K562 (cell line): ENCODE measurements around the gene ACSF3. TPM values are rescaled to one million over a fixed set of nuclear protein-coding genes. Genes with fewer than 3 reads are reported as not detected.
A peak's percentile ranks its signal among the peaks of the same experiment; 100 is the strongest.

Experiments used
- CEBPB ChIP-seq: fragments of 450-650 bp; IDR thresholded peaks from 2 replicates; pipeline ENCODE4 v1.6.1; 2016; ENCODE audit warnings: missing genetic modification characterization, missing compliant biosample characterization
- MTA3 ChIP-seq: fragments of 450-650 bp; formaldehyde crosslinking; IDR thresholded peaks from 2 replicates; pipeline ENCODE4 v1.6.1; 2017; ENCODE audit warnings: mild to moderate bottlenecking, borderline replicate concordance
- PRDM10 ChIP-seq: fragments of 450-650 bp; IDR thresholded peaks from 2 replicates; pipeline ENCODE4 v1.6.1; 2018; ENCODE audit not compliant: partially characterized antibody
- TEAD2 ChIP-seq: fragments of 450-650 bp; IDR thresholded peaks from 2 replicates; pipeline ENCODE4 v1.6.1; 2016; ENCODE audit warnings: missing genetic modification characterization, control low read depth, missing compliant biosample characterization
- polyA plus RNA-seq, 8 experiments: library from polyadenylated mRNA; depleted of rRNA in 4 of 8; stranded (reverse) in 5 of 8; unstranded in 3 of 8; fragments of >200 nt; fragmentation: Nextera tagmentation in 2 of 8; fragmentation: Illumina TruSeq in 1 of 8; extraction: Ambion mirVana in 2 of 8; extraction: Trizol in 1 of 8; gene quantifications; 2 replicates each; pipeline versions ENCODE4 v1.2.1 to v1.2.3, GENCODE V29; 2011 to 2014; ENCODE audit warnings: inconsistent platforms in 1 of 8, missing spikeins in 1 of 8
- total RNA-seq, 7 experiments: library from RNA; depleted of rRNA in 6 of 7; stranded (reverse); fragments of >200 nt in 6 of 7; fragmentation: Illumina TruSeq in 2 of 7; extraction: Trizol in 2 of 7; gene quantifications; 2 replicates each; pipeline versions ENCODE4 v1.2.1 to v1.2.3, GENCODE V29; 2011 to 2021; ENCODE audit warnings: low replicate concordance in 1 of 7
- TF ChIP-seq, protein P1 (sequence below): sonication (generic); formaldehyde crosslinking; IDR thresholded peaks from 2 replicates; pipeline ENCODE4 v1.8.0; 2022; ENCODE audit warnings: mild to moderate bottlenecking, missing genetic modification reagents
- TF ChIP-seq, protein P2 (sequence below): fragments of 250-450 bp; sonication (Bioruptor Pico); IDR thresholded peaks from 2 replicates; pipeline ENCODE4 v1.8.0; 2022; ENCODE audit warnings: moderate library complexity, mild to moderate bottlenecking, inconsistent platforms

Gene ACSF3
- total and polyA plus RNA-seq, 9 of the 15 experiments (the other 6 are each of a cell fraction or from before 2014, with no cell fraction given) = 0.77 to 32.8 (median 14.7) TPM

- TF ChIP-seq, protein P1, sequence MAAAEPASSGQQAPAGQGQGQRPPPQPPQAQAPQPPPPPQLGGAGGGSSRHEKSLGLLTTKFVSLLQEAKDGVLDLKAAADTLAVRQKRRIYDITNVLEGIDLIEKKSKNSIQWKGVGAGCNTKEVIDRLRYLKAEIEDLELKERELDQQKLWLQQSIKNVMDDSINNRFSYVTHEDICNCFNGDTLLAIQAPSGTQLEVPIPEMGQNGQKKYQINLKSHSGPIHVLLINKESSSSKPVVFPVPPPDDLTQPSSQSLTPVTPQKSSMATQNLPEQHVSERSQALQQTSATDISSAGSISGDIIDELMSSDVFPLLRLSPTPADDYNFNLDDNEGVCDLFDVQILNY (CRISPR knock-in tag) = 0 out of 2 replicates have a peak, but pooled peaks have one; percentile 80
- TF ChIP-seq CEBPB (tag) (no peak), TEAD2 (tag) (no peak), MTA3 (no peak), PRDM10 (no peak)
- TF ChIP-seq, protein P2, sequence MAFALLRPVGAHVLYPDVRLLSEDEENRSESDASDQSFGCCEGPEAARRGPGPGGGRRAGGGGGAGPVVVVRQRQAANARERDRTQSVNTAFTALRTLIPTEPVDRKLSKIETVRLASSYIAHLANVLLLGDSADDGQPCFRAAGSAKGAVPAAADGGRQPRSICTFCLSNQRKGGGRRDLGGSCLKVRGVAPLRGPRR = no peak
Measured at GRCh38 chr16:89187032-89187769, 93.5 kb downstream of the ACSF3 start (continued).
